ENCODE results near the gene ARMCX5. TPM values are rescaled to one million over a fixed set of nuclear protein-coding genes. Genes with fewer than 3 reads are reported as not detected.

The ARMCX5 gene
- total and polyA plus RNA-seq, 10 of the 15 experiments (the other 5 are each of a cell fraction or from before 2014, with no cell fraction given) = 6.5 to 13.7 (median 9.9) TPM

- TF ChIP-seq USF2 (IDR thresholded peaks at IDR 0.05; ENCODE audit: borderline replicate concordance, low read depth, low read length) (no peak), DPF2 (IDR thresholded peaks at IDR 0.05) (no peak), POU2F2 (IDR thresholded peaks at IDR 0.05; ENCODE audit: borderline replicate concordance, low read depth, low read length) (no peak), NFXL1 (IDR thresholded peaks at IDR 0.05; ENCODE audit: borderline replicate concordance) (no peak), CBFB (IDR thresholded peaks at IDR 0.05; ENCODE audit: low read depth) (0 out of 2 replicates have a peak, but pooled peaks have one; percentile 19), PAX5 (IDR thresholded peaks at IDR 0.05; ENCODE audit: borderline replicate concordance, low read depth, low read length) (no peak), ZSCAN29 (IDR thresholded peaks at IDR 0.05) (no peak), IRF4 (IDR thresholded peaks at IDR 0.05; ENCODE audit: low read depth, low read length) (no peak), KLF5 (IDR thresholded peaks at IDR 0.05; ENCODE audit: partially characterized antibody) (no peak), PAX8 (IDR thresholded peaks at IDR 0.05) (no peak), MEF2A (IDR thresholded peaks at IDR 0.05; ENCODE audit: insufficient read depth, low read depth, low read length) (no peak), NR2C2 (IDR thresholded peaks at IDR 0.05; ENCODE audit: borderline replicate concordance, control insufficient read depth, insufficient read length, low read depth) (no peak), ZBTB33 (IDR thresholded peaks at IDR 0.05) (no peak), ZBTB4 (CRISPR knock-in tag; IDR thresholded peaks at IDR 0.05) (no peak), ZBTB40 (IDR thresholded peaks at IDR 0.05; ENCODE audit: borderline replicate concordance) (no peak), CEBPB (IDR thresholded peaks at IDR 0.05; ENCODE audit: borderline replicate concordance in 1 of 2, low read depth in 2 of 2, low read length in 2 of 2) (no peak), IRF5 (IDR thresholded peaks at IDR 0.05; ENCODE audit: borderline replicate concordance) (no peak), JUNB (IDR thresholded peaks at IDR 0.05) (no peak)
Observed at GRCh38 chrX:102599084-102599950, at the start of gene ARMCX5 (continued).

Measured in GM12878 (cell line).